ENCODE results near the gene AK5. TPM values are rescaled to one million over a fixed set of nuclear protein-coding genes. Genes with fewer than 3 reads are reported as not detected.

The AK5 gene
- total RNA-seq, 1 experiment from 2014 or later, result 3.0 TPM

- in situ Hi-C loops (cut with HindIII; ENCODE audit: low pct_unique_long_range_greater_than_20kb, low sequenced_read_pairs), result no loop called here
- BruUV-seq (replicated peaks), result no TSS peak
- DNase-seq (ENCODE audit: low read depth, low spot score) (no peak), ATAC-seq (no peak)
- peaks cover 2% of the 10 kb centered on the region; the same call in 1 of the 2 replicates for H3K4me1 ChIP-seq (ENCODE audit: control insufficient read depth, insufficient read depth, low read length)
- H3K9me3 ChIP-seq (ENCODE audit: control insufficient read depth, insufficient read depth, low read depth, low read length), result no peaks in the 10 kb centered on the region
- H3K36me3 ChIP-seq (ENCODE audit: control insufficient read depth, insufficient read depth, low read length), result no peaks in the 10 kb centered on the region
- no peak for TF ChIP-seq TCF7L2 (IDR thresholded peaks at IDR 0.05; ENCODE audit: low read depth, low read length)
- TF ChIP-seq CTCF (IDR thresholded peaks at IDR 0.05), result no peak
- no peak for TF ChIP-seq REST (IDR thresholded peaks at IDR 0.05; ENCODE audit: insufficient read depth in 1 of 2, low read depth in 2 of 2, low read length in 1 of 2)
- no peak for TF ChIP-seq SIN3A (IDR thresholded peaks at IDR 0.05; ENCODE audit: borderline replicate concordance, insufficient read depth, low read depth, low read length)
- no peak for TF ChIP-seq POLR2AphosphoS5 (IDR thresholded peaks at IDR 0.05; ENCODE audit: low read depth, low read length)
- intact Hi-C loops (cut with micrococcal nuclease; ENCODE audit: unreplicated experiment), result no loop called here
- no peak overlapping the region for H3K27ac ChIP-seq (ENCODE audit: low read length)
- ChIA-PET CTCF (no interaction called here), POLR2A (no interaction called here)
- no peak overlapping the region for H3K4me3 ChIP-seq (ENCODE audit: low read depth in 2 of 2, low read length in 2 of 2)
- no peaks in the 10 kb centered on the region for H3K27me3 ChIP-seq (ENCODE audit: control insufficient read depth, insufficient read depth, low read length)
Measured at GRCh38 chr1:77590651-77591050, 308.8 kb downstream of the AK5 start.

GRCh38 chr1:77592906-77593305 is 311.1 kb downstream of the AK5 start:
- in situ Hi-C loops (cut with HindIII; ENCODE audit: low pct_unique_long_range_greater_than_20kb, low sequenced_read_pairs) (no loop called here), intact Hi-C loops (cut with micrococcal nuclease; ENCODE audit: unreplicated experiment) (no loop called here)
- no peak for TF ChIP-seq REST (IDR thresholded peaks at IDR 0.05; ENCODE audit: insufficient read depth in 1 of 2, low read depth in 2 of 2, low read length in 1 of 2)
- no peak for TF ChIP-seq CTCF (IDR thresholded peaks at IDR 0.05)
- TF ChIP-seq POLR2AphosphoS5 (IDR thresholded peaks at IDR 0.05; ENCODE audit: low read depth, low read length), result no peak
- no peak for TF ChIP-seq TCF7L2 (IDR thresholded peaks at IDR 0.05; ENCODE audit: low read depth, low read length)
- no peak for TF ChIP-seq SIN3A (IDR thresholded peaks at IDR 0.05; ENCODE audit: borderline replicate concordance, insufficient read depth, low read depth, low read length)
- no peak for ATAC-seq
- Histone ChIP-seq H3K4me1 (ENCODE audit: control insufficient read depth, insufficient read depth, low read length) (peaks cover 2% of the 10 kb centered on the region; the same call in 1 of the 2 replicates), H3K4me3 (ENCODE audit: low read depth in 2 of 2, low read length in 2 of 2) (no peak overlapping the region), H3K36me3 (ENCODE audit: control insufficient read depth, insufficient read depth, low read length) (peaks cover 4% of the 10 kb centered on the region; the same call in 1 of the 2 replicates), H3K27me3 (ENCODE audit: control insufficient read depth, insufficient read depth, low read length) (no peaks in the 10 kb centered on the region), H3K9me3 (ENCODE audit: control insufficient read depth, insufficient read depth, low read depth, low read length) (no peaks in the 10 kb centered on the region), H3K27ac (ENCODE audit: low read length) (no peak overlapping the region)
- DNase-seq (ENCODE audit: low read depth, low spot score), result no peak
- POLR2A ChIA-PET, result no interaction called here
- CTCF ChIA-PET, result interaction anchor here (0.6 kb wide), 1 partner anchor 90 kb away, joined by 4 read pairs; no protein-coding TSS in a partner anchor
- BruUV-seq (replicated peaks), result no TSS peak
